Suppressor macrophage treated with lipopolysaccharide for 1 hour (primary cell): Measurements from ENCODE around the gene CNTNAP2.
A peak's percentile ranks its signal among the peaks of the same experiment; 100 is the strongest.

Experiments used
- DNase-seq, 3 donors: peaks; one replicate each; pipeline ENCODE4 v3.0.0-alpha.2; 2020 to 2022

Gene CNTNAP2

DNA sequence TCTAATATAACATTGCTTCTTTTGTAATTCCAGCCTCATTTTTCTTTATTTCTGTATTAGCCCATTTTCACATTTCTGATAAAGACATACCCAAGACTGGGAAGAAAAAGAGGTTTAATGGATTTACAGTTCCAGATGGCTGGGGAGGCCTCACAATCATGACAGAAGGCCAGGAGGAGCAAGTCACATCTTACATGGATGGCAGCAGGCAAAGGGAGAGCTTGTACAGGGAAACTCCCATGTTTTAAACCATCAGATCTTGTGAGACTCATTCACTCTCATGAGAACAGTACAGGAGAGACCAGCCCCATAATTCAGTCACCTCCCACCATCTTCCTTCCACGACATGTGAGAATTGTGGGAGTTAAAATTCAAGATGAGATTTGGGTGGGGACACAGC, 510.3 kb downstream of the CNTNAP2 start:
- no peak for DNase-seq

DNA sequence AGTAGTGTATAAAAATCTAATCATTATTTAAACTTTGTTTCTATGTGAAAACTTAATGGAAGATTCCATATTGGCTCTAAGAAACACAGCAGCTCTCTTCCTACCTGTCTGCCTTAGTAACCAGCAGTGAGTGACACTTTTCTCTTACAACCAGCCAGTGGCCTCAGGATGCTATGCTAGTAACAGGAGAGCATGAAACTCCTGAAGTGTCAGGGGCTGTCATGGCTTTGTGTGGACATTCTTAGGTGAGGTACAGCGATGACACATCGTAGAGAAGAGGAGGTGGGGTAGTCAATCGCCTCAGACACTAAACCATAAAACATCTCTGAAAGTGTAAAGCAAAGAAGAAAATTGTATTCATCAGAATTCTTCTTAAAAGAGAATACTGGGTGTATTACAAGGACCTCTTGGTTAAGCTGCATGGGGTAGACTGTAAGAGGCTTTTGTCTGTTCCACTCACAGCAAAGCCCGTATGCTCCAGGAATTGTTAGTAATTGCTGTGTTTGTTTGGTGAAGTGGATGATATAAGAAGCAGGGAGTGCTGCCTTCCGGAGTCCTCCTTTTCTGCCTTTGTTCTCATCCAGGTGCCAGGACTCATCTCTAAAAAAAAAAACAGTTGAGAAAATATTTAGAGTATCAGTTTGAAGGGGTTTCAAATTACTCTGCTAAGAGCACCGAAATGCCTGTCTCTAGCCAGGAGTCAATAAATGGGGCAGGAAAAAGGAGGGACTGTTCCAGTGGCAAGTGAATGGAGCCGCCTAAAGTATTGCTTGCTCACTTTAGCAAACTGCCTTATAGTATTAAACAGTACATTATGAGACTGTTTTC, 518.8 kb downstream of the CNTNAP2 start:
- DNase-seq, result no peak

DNA sequence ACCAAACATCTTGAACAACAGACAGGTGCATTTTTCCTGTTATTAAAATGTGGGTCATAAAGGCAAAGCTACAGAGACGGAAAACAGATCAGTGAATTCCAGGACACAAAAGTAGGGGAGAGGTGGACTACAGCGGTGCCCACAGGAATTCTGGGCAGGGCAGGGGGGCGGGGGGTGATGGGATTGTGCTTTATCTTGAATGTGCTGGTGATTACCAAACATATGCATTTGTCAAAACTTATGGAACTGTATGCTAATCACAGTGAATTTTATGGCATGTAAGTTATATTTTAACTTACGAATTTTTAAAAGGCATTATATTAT, 519.4 kb downstream of the CNTNAP2 start:
- DNase-seq, result no peak

DNA sequence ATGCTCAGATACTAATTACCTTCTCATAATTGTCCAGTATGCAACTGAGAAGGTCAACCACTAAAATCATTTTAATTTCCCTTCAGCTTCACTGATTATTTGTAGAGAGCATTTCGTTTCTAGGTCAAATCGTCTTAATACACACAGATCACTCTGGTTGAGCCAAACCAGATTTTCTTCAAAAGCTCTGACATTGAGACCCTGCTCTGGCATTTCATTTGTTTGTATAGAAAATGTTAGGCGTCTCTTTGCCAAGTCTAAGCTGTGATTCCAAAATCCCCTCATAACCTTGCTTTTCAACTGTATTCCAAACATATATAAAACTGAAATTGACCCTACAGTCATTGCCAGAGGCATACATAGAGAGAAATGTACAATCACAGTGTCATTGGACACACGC, 520.0 kb downstream of the CNTNAP2 start:
- no peak for DNase-seq

DNA sequence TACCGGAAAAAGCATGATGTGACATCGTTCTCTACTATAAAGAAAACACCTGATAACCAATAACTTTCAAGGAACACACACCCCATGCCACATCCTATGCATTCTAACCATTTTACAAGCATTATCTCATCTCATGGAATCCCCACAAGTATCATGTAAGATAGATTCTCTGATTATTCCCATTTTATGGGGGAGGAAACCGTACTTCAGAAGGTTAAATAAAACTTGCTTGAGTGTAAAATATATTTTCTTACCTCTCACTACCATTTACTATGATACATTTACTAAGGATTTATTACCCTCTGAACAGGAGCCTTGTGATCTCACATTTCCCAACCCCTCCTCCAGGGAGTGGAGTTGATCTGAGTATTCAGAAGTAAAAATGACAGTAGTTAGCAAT, 522.7 kb downstream of the CNTNAP2 start:
- no peak for DNase-seq

DNA sequence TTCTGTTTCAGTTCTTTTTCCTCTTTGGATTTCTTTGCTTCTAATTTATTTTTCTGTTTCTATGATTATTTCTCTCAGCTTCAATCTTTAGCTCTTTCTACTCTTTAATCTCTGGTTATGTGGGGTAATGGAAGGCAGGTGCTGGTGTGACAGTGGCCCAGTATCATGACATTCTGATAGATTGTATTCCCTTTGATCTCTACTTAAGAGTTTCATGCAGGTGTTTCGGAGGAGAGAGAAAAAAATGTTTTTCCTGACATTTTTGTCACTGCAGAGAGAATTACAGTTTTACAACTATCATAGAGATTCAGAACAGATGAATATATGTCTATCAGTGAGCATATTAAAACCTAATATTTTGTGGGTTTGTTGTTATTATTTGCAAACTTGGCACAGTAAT, 524.9 kb downstream of the CNTNAP2 start:
- no peak for DNase-seq

DNA sequence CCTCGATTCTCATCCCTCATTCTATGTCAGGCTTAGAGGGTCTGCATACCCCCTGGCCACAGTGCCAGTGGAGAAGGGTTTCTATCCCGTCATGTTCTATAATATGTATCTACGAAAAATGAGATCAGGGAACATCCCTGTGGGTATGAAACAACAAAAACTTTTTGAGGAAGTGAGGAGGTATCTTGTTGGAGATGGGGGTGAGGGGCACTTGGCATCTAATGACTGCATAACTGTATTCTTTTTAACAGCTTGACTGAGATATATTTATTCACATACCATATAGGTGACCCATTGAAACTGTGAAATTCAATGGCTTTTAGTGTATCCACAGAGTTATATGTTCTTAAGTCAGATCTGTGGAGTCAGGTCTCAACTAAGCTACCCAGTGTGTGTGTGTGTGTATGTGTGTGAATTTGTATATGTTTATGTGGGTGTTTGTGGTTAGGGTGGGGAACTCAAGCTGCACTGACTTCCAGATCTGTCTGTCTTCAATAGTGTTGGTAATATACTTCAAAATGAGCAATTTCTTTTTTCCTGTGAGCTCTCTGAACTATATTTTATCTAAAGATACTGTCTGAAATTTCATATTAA, 528.9 kb downstream of the CNTNAP2 start:
- DNase-seq, result no peak

DNA sequence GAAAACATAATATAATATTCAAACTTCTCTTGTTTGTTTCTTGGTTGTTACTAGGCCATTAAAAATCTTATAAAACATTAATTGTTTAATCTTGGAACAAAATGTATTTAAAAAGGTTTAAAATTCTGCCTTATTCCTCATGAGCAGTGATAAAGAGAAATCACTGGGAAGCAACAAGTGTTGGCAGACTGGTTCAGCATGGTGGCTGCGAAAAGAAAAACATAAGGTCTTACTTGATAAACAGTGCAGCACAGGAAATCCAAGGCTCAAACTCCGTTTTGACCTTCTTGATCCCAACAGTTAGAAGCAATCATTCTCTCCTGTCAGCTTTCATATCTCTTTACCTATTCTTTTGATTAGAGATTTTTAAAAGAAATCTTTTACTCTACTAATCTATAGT, 530.8 kb downstream of the CNTNAP2 start:
- DNase-seq, result no peak

DNA sequence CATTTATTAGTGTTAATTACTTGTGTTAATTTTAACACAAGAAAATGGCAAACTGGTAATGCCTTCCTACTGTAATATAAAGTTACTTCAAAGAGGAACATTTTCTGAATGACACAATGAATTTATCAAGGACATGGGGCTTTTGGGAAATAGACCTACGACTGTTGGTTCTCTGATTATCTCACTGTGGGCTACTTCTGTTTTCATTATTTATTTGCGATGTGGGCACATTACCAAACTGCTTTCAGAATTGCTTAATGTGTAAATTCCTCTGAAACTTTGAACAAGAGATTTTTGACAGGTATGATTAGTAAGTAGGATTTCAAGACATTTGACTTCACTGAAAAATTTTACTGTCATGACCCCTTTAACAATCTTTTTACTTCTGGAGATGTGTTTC, 535.6 kb downstream of the CNTNAP2 start:
- DNase-seq, result peak; percentile 16 to 41 (median 17)

DNA sequence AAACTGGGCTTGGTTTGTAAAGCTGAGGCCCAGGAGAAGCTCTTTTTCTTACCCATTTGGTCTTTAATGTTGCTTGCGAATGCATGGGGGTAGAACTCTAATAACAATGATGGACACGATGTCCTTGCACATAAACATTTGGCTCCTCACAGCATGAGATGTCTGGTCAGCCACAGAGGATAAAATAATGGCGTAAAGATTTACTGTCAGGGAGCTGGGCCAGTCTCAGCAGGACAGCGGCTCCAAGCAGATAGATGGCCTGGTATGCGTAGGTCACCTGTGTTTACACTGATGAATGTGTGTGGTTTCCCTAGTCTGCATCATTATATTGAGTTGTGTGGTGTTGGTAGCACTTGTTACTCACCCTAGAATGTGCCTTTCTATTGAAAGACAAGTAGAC, 537.4 kb downstream of the CNTNAP2 start:
- DNase-seq, result no peak

DNA sequence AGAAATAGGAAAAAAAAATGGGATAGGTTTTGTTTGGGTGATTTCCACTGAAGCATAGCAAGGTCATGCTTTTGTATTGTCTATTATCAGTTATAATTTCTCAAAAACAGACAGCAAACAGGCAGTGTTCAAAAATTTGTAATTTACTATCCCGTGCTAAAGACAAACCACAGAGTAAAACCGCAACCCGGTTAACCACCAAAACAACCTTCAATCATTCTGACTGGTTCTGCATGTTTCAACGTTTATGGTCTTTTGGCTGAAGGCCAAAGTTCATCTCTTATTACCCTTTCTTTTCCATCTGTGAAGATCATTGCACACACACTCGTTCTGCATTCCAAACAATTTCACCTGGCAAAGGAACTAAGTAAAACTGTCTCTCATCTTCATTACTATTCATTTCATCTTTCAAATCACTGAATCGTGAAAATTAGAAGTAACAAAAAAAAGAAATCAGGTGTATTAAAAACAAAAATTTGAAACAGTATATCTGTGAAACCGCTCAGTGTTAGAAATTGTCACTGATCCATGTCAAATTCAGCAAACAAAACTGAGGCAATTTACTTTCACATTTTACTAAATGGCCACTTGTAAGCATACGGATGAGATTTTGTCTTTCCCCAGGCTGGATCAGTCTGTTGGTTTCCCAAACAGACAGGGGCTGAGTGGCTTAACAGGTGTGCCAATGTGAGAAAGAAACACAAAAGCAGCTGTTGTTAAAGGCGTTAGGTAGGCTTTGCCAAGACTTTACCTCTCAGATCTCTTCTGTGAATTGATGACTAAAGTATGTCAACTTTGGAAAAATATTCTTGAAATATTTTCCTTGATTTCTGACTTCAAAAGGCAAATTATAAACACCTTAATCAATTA, 539.6 kb downstream of the CNTNAP2 start:
- no peak for DNase-seq

DNA sequence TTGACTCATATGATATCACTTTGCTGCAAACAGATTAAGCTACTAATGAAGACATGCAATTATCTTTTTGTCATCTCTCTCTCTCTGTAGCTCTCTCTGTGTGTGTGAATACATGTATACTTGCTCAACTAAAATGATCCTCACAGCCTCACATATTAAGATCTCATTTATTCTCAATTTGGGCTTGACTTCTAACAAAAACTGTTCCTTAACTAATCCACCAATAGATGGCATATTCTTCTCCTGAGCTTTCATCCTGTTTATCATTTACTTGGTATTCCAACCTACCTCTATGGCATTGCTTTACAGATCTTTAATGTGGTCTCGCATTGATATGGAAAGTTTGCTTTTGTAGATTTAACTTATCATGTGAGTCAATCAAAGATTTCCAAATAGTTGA, 540.4 kb downstream of the CNTNAP2 start:
- no peak for DNase-seq

DNA sequence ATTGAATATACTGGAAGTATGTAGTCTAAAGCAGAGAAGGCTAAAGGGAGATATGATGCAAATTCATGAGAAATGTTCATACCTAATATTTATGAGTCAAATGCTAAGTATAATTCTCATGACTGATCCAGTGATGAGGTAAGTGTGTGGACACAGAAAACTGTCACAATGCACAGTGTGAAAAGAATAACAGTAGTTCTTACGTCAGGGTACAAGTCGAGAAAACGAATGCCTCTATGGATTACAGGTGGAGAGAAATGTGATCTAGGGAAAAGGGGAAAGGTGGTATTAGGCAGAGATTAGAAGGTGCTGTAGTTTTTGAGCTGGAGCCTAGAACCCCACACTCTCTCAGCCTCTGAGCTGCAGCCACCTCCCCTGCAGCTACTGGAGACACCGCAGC, 542.0 kb downstream of the CNTNAP2 start:
- peak in 1 of 3 donors; percentile 4 for DNase-seq

DNA sequence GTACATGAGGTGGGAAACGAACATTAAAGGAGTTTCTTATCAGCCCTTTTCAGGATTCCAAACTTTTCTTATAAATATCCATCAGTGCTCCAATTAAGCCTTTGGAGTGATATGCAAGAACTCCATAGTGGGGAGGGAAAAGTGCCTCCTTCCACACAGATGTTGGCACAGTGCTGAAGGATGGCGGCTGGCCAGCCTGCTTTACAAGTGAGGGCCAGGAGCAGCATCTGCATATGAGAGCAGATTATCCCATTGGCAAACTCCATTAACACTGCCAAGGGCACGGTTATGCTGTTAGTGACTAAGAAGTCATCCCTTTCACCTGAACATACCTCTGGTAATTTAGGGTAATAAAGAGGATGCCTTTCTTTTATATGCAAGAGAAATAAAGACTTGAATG, 543.1 kb downstream of the CNTNAP2 start:
- DNase-seq, result peak in 1 of 3 donors; percentile 3

DNA sequence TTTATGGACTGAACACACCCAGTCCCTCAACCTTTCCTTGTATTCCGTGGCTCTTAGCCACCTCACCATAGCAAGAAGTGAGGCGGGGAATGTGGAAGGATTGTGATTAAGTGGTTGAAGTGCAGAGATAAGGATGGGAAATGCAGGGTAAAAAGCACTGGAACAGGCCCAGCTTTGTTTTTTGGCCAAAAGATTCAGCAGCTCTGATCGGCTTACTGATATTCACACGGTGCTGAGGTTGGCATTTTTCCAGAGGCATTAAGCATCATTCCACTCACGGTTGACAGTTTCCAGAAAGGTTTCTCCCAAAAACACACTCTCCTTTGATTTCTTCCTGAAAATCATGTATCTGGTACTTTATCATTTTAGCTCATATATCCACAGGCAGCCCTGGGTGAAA, 544.2 kb downstream of the CNTNAP2 start:
- no peak for DNase-seq

DNA sequence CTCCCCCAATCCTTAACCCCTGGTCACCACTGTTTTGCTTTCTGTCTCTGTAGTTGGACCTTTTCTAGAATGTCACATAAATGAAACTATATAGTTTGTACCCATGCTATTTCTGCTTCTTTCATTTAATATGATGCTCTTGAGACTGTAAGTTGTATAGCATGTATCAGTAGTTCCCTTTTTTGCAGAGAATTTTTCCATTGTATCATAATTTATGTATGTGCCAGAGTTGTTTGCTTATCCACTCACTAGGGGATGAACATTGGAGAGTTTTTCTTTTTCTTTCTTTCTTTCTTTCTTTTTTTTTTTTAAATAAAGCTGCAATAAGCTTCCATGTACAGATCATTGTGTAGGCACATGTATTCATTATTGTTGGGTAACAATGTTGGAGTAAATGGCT, 544.8 kb downstream of the CNTNAP2 start:
- DNase-seq, result no peak

DNA sequence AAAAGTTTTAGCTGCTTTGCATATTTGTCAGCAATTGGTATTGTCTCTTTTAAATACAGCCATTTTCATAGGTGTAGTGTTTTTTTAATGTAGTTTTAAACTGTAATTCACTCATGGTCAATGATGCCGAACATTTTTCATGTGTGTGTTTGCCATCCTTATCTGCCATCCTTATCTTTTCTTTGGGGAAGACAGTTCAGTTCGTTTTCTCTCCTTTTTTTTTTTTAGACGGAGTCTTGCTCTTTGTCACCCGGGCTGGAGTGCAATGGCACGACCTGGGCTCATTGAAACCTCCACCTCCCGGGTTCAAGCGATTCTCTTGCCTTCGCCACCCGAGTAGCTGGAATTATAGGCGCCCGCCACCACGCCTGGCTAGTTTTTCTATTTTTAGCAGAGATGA, 545.3 kb downstream of the CNTNAP2 start:
- peak in 1 of 3 donors; percentile 3 for DNase-seq

DNA sequence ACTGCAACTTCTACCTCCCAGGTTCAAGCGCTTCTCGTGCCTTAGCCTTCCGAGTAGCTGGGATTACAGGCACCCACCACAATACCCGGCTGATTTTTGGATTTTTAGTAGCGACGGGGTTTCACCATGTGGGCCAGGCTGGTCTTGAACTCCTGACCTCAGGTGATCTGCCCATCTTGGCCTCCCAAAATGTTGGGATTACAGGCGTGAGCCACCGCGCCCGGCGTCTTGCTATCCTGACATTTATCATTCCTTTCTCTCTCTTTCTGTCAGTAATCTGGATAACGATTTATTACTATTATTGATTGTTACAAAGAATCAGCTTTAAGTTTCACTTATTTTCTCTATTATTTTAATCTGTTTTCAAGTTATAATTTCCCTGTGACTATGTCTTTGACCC, 548.4 kb downstream of the CNTNAP2 start:
- no peak for DNase-seq

DNA sequence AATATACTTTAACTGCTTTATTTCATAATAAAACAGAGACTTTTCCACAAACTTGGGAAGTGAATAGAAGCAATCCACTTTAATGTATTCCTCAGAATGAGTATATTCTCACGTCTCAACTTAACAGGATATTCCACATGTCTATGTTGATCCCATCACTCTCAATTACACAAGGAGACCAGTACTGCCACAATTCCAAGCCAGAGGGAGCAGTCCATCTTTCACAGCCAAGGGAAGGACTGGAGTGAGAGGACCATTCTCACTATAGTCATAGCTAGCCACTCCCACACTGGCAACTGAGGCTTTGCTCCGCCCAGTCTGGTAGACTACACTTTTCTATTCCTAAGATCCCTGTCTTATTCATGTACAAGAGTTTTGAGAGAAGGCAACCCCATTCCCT, 553.9 kb downstream of the CNTNAP2 start:
- DNase-seq, result no peak

DNA sequence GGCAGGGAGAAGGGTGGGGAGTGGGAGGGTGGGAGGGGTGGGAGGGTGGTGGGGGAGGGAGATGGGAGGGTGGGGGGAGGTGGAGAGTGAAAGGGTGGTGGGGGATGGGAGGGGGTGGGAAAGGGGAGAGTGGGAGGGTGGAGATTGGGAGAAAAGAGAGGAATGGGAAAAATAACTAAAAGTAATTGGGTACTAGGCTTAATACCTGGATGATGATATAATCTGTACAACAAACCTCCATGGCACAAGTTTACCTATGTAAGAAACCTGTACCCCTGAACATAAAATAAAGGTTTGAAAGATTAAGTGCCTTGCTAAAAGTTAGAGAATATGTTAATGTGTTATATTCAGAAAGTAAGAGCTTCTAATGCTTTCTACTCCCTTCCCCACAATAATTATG, 564.9 kb downstream of the CNTNAP2 start:
- DNase-seq, result no peak

DNA sequence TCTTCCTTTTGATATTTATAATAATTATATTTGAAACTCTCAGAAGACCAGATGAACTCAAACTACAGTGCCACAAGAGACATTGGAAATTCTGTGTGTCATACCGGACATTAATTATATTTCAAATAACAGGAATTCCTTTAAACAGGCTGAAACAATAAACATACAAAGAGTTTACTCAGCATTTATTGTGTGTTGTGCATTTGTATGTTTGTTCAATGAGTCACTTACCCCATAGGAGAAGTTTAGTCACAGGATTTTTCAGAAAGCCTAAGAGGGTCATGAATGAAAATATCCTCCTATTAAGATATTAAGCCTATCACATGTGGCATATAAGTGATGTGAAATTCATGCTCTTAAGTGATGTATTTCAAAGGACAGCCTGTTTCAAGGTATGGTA, 566.8 kb downstream of the CNTNAP2 start:
- no peak for DNase-seq

DNA sequence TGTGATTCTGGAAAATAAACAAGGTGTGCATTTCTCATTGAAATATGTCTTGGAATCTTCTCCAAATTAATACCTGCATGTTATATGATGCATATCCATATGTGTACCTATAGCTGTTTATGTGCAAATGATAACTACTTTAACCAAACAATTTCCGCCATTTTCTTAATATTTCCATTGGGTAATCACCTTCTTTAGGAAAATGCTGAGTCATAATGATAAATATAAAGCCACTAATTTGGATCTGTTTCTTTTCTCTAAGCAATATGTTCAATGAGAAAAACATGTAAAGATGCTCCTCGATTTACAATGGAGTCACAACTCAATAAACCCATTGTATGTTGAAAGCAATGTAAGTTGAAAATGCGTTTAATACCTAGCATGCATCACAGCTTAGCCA, 574.4 kb downstream of the CNTNAP2 start:
- no peak for DNase-seq

DNA sequence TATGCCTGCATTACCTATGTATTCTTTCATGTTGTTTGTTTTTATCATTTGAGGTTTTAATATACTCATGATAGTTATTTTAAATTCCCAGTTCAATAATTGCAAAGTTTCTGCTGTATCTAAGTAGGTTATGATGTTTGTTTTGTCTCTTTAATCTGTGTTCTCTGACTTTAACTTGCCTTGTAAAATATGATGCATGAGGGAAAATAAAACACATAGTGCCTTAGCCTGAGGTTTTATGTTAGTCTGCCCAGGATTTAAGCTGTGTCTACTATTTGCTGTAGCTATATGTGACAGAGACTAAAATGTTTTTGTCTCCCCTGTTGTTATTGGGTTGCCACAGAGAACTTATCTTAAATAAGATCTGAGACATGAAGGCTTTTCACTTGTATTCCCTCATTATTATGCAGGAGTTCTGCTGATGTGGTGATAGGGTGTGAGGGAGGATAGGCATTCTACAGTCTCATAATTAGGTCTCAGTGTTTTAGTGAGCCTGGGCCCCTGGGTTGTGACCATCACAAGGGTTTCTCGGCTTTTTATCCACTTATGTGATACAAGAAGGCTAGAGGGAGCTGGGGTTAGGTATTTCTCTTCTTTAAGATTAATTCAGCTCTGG, 582.5 kb downstream of the CNTNAP2 start:
- no peak for DNase-seq
